PC-3 (cell line): ENCODE measurements around the gene KLHL11.

Experiments used
- EZH2 ChIP-seq: fragments of 300-600 bp; sonication (generic); IDR thresholded peaks from one replicate; pipeline ENCODE4 v1.6.1; 2017; ENCODE audit warnings: antibody characterized with exemption, mild to moderate bottlenecking, low read length; ENCODE audit not compliant: unreplicated experiment
- TF ChIP-seq, protein P1 (sequence below): fragments of 300-600 bp; sonication (generic); conservative IDR thresholded peaks from 2 replicates; pipeline ENCODE4 v1.5.1; 2017; ENCODE audit warnings: antibody characterized with exemption, low read depth, mild to moderate bottlenecking, low read length

DNA sequence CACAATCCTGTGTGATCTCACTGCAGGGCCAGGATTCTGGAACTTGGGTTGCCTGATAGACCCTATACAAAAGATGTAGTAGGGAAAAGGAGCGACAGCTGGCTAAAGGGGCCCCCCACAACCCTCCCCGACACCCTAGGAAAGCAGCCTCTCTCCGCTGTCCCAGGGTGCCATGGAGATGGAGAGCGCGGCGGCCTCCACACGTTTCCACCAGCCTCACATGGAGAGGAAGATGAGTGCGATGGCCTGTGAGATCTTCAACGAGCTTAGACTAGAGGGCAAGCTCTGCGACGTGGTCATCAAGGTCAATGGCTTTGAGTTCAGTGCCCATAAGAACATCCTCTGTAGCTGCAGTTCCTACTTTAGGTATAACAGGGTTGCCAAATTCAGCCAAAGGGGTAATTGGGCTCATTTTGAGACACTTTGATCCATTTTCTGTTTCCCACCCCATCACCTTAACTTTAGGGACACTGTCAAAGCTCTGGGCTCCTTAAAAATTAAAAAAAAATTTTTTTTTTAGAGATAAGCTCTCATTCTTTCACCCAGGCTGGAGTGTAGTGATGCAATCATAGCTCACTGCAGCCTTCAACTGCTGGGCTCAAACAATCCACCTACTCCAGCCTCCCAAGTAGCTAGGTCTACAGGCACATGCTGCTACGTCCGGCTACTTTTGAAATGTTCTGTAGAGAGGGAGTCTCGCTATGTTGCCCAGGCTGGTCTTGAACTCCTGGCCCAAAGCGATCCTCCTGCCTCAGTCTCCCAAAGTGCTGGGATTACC, 27.3 kb downstream of the KLHL11 start, which contains the start of gene KLHL10:
- TF ChIP-seq, protein P1, sequence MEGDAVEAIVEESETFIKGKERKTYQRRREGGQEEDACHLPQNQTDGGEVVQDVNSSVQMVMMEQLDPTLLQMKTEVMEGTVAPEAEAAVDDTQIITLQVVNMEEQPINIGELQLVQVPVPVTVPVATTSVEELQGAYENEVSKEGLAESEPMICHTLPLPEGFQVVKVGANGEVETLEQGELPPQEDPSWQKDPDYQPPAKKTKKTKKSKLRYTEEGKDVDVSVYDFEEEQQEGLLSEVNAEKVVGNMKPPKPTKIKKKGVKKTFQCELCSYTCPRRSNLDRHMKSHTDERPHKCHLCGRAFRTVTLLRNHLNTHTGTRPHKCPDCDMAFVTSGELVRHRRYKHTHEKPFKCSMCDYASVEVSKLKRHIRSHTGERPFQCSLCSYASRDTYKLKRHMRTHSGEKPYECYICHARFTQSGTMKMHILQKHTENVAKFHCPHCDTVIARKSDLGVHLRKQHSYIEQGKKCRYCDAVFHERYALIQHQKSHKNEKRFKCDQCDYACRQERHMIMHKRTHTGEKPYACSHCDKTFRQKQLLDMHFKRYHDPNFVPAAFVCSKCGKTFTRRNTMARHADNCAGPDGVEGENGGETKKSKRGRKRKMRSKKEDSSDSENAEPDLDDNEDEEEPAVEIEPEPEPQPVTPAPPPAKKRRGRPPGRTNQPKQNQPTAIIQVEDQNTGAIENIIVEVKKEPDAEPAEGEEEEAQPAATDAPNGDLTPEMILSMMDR: no peak
- no peak for TF ChIP-seq EZH2
